ENCODE measurements around the gene SHISA8. TPM values are rescaled to one million over a fixed set of nuclear protein-coding genes. Genes with fewer than 3 reads are reported as not detected.

SHISA8 gene
- polyA plus RNA-seq (2011; rRNA removed) (not detected in 2 replicates), polyA minus RNA-seq (2011; rRNA and poly(A)+ RNA removed) (not detected in 2 replicates)

GRCh38 chr22:41915035-41915785 lies at the start of gene SHISA8:
SHISA8 (minus strand) TSS chr22:41915074; CDS start chr22:41914667, 407 bp downstream.
- no peaks in the 10 kb centered on the region; the same call in 1 of the 2 replicates for H3K9me3 ChIP-seq (ENCODE audit: control insufficient read depth, insufficient read depth, low read length)
- H3K4me3 ChIP-seq (ENCODE audit: low read depth, low read length), result no peak within 1 kb of the TSS
- H3K27ac ChIP-seq (ENCODE audit: low read depth, low read length), result no peak within 1 kb of the TSS
- POLR2A ChIA-PET, result no interaction called here
- TF ChIP-seq CTCF (IDR thresholded peaks at IDR 0.05; ENCODE audit: low read depth, low read length), result no peak
- CTCF ChIA-PET, result no interaction called here
- DNase-seq (ENCODE audit: low read depth, low spot score), result no peak
- H3K27me3 ChIP-seq (ENCODE audit: control insufficient read depth, insufficient read depth, low read length), result peaks cover 61% of the 10 kb centered on the region

- DNase-seq (ENCODE audit: low read depth, low spot score), result no peak
- POLR2A ChIA-PET, result no interaction called here
- no peak for TF ChIP-seq CTCF (IDR thresholded peaks at IDR 0.05; ENCODE audit: low read depth, low read length)
- no peak overlapping the region for H3K4me3 ChIP-seq (ENCODE audit: low read depth, low read length)
- no peak overlapping the region for H3K27ac ChIP-seq (ENCODE audit: low read depth, low read length)
- H3K9me3 ChIP-seq (ENCODE audit: control insufficient read depth, insufficient read depth, low read length), result no peaks in the 10 kb centered on the region
- CTCF ChIA-PET, result no interaction called here
- peaks cover 8% of the 10 kb centered on the region for H3K27me3 ChIP-seq (ENCODE audit: control insufficient read depth, insufficient read depth, low read length)
Observed at GRCh38 chr22:41964112-41964491, 49.2 kb upstream of the SHISA8 start.

DNA sequence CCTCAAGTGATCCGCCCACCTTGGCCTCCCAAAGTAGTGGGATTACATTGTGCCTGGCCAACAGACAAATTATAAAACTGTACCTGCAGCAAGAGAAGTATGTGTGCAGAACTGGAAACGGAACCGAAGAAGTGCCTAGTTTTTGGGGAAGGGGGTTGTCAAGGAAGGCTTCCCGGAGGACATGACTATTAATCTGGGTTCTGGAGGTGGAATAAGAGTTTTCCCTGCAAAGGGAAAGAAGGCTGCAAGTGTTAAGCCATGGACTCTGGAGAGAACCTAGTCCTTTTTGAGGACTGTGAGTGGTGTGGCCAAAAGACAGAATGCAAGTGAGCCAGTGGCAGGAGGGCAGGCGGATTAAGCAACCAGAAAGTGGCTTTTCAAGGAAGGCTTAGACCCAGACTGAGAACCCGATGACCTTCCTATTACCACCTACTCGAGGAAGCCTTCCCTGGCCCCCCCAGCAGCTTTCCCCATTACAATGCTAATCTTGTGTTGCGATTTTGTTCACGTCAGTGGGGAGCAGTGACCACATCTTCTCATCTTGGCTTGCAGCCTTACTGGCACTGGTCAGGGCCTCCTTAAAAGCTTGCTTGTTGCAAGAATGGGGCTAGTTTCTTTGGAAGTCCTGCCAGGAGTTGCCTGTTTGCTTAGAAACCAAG lies 48.7 kb upstream of the SHISA8 start:
- ChIA-PET CTCF (interaction anchor here (0.6 to 1.0 kb wide), 2 partner anchors 126 to 266 kb away, joined by 3 to 4 read pairs; no protein-coding TSS in a partner anchor), POLR2A (no interaction called here)
- H3K4me3 ChIP-seq (ENCODE audit: low read depth, low read length), result no peak overlapping the region
- no peak overlapping the region for H3K27ac ChIP-seq (ENCODE audit: low read depth, low read length)
- DNase-seq (ENCODE audit: low read depth, low spot score), result no peak
- no peaks in the 10 kb centered on the region for H3K9me3 ChIP-seq (ENCODE audit: control insufficient read depth, insufficient read depth, low read length)
- peaks cover 7% of the 10 kb centered on the region for H3K27me3 ChIP-seq (ENCODE audit: control insufficient read depth, insufficient read depth, low read length)
- TF ChIP-seq CTCF (IDR thresholded peaks at IDR 0.05; ENCODE audit: low read depth, low read length), result no peak

GRCh38 chr22:41957941-41958556 lies 43.2 kb upstream of the SHISA8 start:
- Histone ChIP-seq H3K9me3 (ENCODE audit: control insufficient read depth, insufficient read depth, low read length) (no peaks in the 10 kb centered on the region; the same call in 1 of the 2 replicates), H3K4me3 (ENCODE audit: low read depth, low read length) (no peak overlapping the region), H3K27me3 (ENCODE audit: control insufficient read depth, insufficient read depth, low read length) (peaks cover 7% of the 10 kb centered on the region), H3K27ac (ENCODE audit: low read depth, low read length) (no peak overlapping the region)
- ChIA-PET CTCF (interaction anchor here (0.6 to 1.9 kb wide), 4 partner anchors 9 to 260 kb away, joined by 3 to 11 read pairs (median 3); partner anchors contain the start of gene CENPM), POLR2A (no interaction called here)
- TF ChIP-seq CTCF (IDR thresholded peaks at IDR 0.05; ENCODE audit: low read depth, low read length), result no peak
- DNase-seq (ENCODE audit: low read depth, low spot score), result no peak
